Panc1 (cell line): ENCODE results near the gene MARCHF6. TPM values are rescaled to one million over a fixed set of nuclear protein-coding genes. Genes with fewer than 3 reads are reported as not detected.

Experiments
- ATAC-seq: fragments of 200-7000 bp; cut with Tn5 transposase; 2 replicates; pipeline ENCODE4 v1.9.1; 2020; ENCODE audit warnings: mild to moderate bottlenecking, moderate library complexity
- BruUV-seq: library from RNA; stranded (reverse); fragments of 400-500 nt; replicated peaks from 2 replicates; lab custom pipeline; 2021; lab: Mats Ljungman, UMichigan
- CTCF ChIA-PET: fragments of 300-600 bp; sonication (Branson Sonifier 250); formaldehyde crosslinking; loops from one replicate; lab custom pipeline; 2022; ENCODE audit warnings: antibody characterized with exemption; lab: Charles Lee
- POLR2A ChIA-PET: fragments of 300-600 bp; sonication (Branson Sonifier 250); formaldehyde crosslinking; loops from one replicate; lab custom pipeline; 2022; ENCODE audit warnings: antibody characterized with exemption; lab: Charles Lee
- DNase-seq: peaks from one replicate; pipeline ENCODE4 v3.0.0-alpha.2; 2010; ENCODE audit warnings: low read depth, low spot score
- H3K27ac ChIP-seq: 2 replicates; pipeline ENCODE4 v1.5.1; 2011; ENCODE audit warnings: mild to moderate bottlenecking, low read length, inconsistent platforms
- H3K27me3 ChIP-seq: fragments of 200-500 bp; sonication (Bioruptor generic); 2 replicates; pipeline ENCODE4 v1.6.0; 2014; ENCODE audit warnings: low read length, inconsistent platforms; ENCODE audit not compliant: control insufficient read depth, insufficient read depth
- H3K36me3 ChIP-seq: fragments of 200-500 bp; sonication (Bioruptor generic); 2 replicates; pipeline ENCODE4 v1.5.1; 2014; ENCODE audit warnings: inconsistent platforms, mild to moderate bottlenecking, low read length, moderate library complexity; ENCODE audit not compliant: control insufficient read depth, insufficient read depth
- H3K4me1 ChIP-seq: 2 replicates; pipeline ENCODE4 v1.5.1; 2011; ENCODE audit warnings: inconsistent platforms, mild to moderate bottlenecking, low read length, moderate library complexity; ENCODE audit not compliant: control insufficient read depth, insufficient read depth
- H3K4me3 ChIP-seq, 2 experiments: 2 replicates each; pipeline ENCODE4 v1.5.1; 2011 to 2012; ENCODE audit warnings: low read depth in 2 of 2, low read length in 2 of 2, mild to moderate bottlenecking in 2 of 2, inconsistent platforms in 1 of 2, moderate library complexity in 1 of 2
- H3K9me3 ChIP-seq: fragments of 200-500 bp; sonication (Bioruptor generic); 2 replicates; pipeline ENCODE4 v1.5.1; 2014; ENCODE audit warnings: low read depth, mild to moderate bottlenecking, inconsistent platforms, low read length, moderate library complexity; ENCODE audit not compliant: control insufficient read depth, insufficient read depth
- CTCF ChIP-seq: fragments of 450-650 bp; IDR thresholded peaks from 2 replicates; pipeline ENCODE4 v1.5.1; 2017; ENCODE audit warnings: mild to moderate bottlenecking
- POLR2AphosphoS5 ChIP-seq: IDR thresholded peaks from 2 replicates; pipeline ENCODE4 v1.6.1; 2012; ENCODE audit warnings: mild to moderate bottlenecking, low read depth, low read length, moderate library complexity
- REST ChIP-seq, 2 experiments: IDR thresholded peaks; 2 replicates each; pipeline ENCODE4 v1.6.1; 2011 to 2012; ENCODE audit warnings: low read depth in 2 of 2, control low read depth in 1 of 2, low read length in 1 of 2, mild to moderate bottlenecking in 1 of 2, moderate library complexity in 1 of 2; ENCODE audit not compliant: insufficient read depth in 1 of 2
- SIN3A ChIP-seq: IDR thresholded peaks from 2 replicates; pipeline ENCODE4 v1.6.1; 2012; ENCODE audit warnings: low read depth, mild to moderate bottlenecking, low read length, moderate library complexity, borderline replicate concordance; ENCODE audit not compliant: insufficient read depth
- TCF7L2 ChIP-seq: IDR thresholded peaks from 2 replicates; pipeline ENCODE4 v1.6.1; 2011; ENCODE audit warnings: mild to moderate bottlenecking, low read depth, low read length, inconsistent platforms
- in situ Hi-C: cut with HindIII; loops from 2 replicates; pipeline ENCODE4 v1.10.0; 2016; ENCODE audit warnings: low sequenced_read_pairs, low pct_unique_long_range_greater_than_20kb
- intact Hi-C: fragments of 100-400 bp; cut with micrococcal nuclease; formaldehyde crosslinking; loops from one replicate; pipeline ENCODE4 v1.10.0; 2022; ENCODE audit not compliant: unreplicated experiment
- total RNA-seq: library from RNA; stranded (reverse); gene quantifications from one replicate; pipeline ENCODE4 v1.2.1, GENCODE V29; 2021; ENCODE audit not compliant: unreplicated experiment

MARCHF6 gene
- total RNA-seq, 1 experiment from 2014 or later = 172 TPM

- Histone ChIP-seq H3K9me3 (no peaks in the 10 kb centered on the region), H3K27ac (peak overlapping the region; percentile 91), H3K4me1 (peaks cover 43% of the 10 kb centered on the region), H3K36me3 (no peaks in the 10 kb centered on the region; the same call in none of the 2 replicates), H3K4me3 (peak overlapping the region; percentile 79 to 94), H3K27me3 (no peaks in the 10 kb centered on the region)
- intact Hi-C loops (no loop called here), in situ Hi-C loops (no loop called here)
- no peak for DNase-seq
- POLR2A ChIA-PET = interaction anchor here (0.5 to 1.2 kb wide), 6 partner anchors 8 to 103 kb away, joined by 3 to 15 read pairs (median 3); no protein-coding TSS in a partner anchor
- CTCF ChIA-PET = no interaction called here
- ATAC-seq = peak; percentile 57
- BruUV-seq = no TSS peak
- TF ChIP-seq TCF7L2 (peak; percentile 47; the same call in 1 of the 2 replicates), CTCF (no peak), REST (IDR thresholded peaks at IDR 0.05; ENCODE audit: insufficient read depth in 1 of 2, low read depth in 2 of 2, low read length in 1 of 2) (no peak)
Observed at GRCh38 chr5:10354048-10354872, 765 bp downstream of the MARCHF6 start.

- DNase-seq = no peak
Observed at GRCh38 chr5:10355071-10355889, 1.8 kb downstream of the MARCHF6 start.

More at GRCh38 chr5:10355071-10355889, 1.8 kb downstream of the MARCHF6 start:
- peak overlapping the region; percentile 91 for H3K27ac ChIP-seq
- TF ChIP-seq POLR2AphosphoS5 (no peak), TCF7L2 (no peak), REST (IDR thresholded peaks at IDR 0.05; ENCODE audit: insufficient read depth in 1 of 2, low read depth in 2 of 2, low read length in 1 of 2) (no peak), CTCF (no peak), SIN3A (no peak)
- no peaks in the 10 kb centered on the region for H3K27me3 ChIP-seq
- in situ Hi-C loops (no loop called here), intact Hi-C loops (loop anchor here (5.0 kb wide), 1 partner anchor 73 kb away; no protein-coding TSS in a partner anchor)
- peaks cover 43% of the 10 kb centered on the region for H3K4me1 ChIP-seq
- ChIA-PET POLR2A (interaction anchor here (0.6 to 0.7 kb wide), 2 partner anchors 45 to 165 kb away, joined by 3 read pairs; no protein-coding TSS in a partner anchor), CTCF (no interaction called here)
- ATAC-seq = no peak
- BruUV-seq = TSS peak; percentile 74
- no peaks in the 10 kb centered on the region; the same call in none of the 2 replicates for H3K36me3 ChIP-seq
- no peaks in the 10 kb centered on the region for H3K9me3 ChIP-seq
- peak overlapping the region; percentile 79 to 94 for H3K4me3 ChIP-seq
